GM12874 (cell line): ENCODE measurements around the gene METTL9.

Experiments
- TF ChIP-seq, protein P1 (sequence below): IDR thresholded peaks from 2 replicates; pipeline ENCODE4 v1.5.1; 2011; ENCODE audit warnings: low read depth, mild to moderate bottlenecking, control low read depth, low read length, moderate library complexity; ENCODE audit not compliant: insufficient read depth

Gene METTL9

GRCh38 chr16:21590287-21590686 lies 9.1 kb upstream of the METTL9 start:
- TF ChIP-seq, protein P1, sequence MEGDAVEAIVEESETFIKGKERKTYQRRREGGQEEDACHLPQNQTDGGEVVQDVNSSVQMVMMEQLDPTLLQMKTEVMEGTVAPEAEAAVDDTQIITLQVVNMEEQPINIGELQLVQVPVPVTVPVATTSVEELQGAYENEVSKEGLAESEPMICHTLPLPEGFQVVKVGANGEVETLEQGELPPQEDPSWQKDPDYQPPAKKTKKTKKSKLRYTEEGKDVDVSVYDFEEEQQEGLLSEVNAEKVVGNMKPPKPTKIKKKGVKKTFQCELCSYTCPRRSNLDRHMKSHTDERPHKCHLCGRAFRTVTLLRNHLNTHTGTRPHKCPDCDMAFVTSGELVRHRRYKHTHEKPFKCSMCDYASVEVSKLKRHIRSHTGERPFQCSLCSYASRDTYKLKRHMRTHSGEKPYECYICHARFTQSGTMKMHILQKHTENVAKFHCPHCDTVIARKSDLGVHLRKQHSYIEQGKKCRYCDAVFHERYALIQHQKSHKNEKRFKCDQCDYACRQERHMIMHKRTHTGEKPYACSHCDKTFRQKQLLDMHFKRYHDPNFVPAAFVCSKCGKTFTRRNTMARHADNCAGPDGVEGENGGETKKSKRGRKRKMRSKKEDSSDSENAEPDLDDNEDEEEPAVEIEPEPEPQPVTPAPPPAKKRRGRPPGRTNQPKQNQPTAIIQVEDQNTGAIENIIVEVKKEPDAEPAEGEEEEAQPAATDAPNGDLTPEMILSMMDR = no peak

- TF ChIP-seq, protein P1 = no peak
Observed at GRCh38 chr16:21590796-21591195, 8.6 kb upstream of the METTL9 start.

DNA sequence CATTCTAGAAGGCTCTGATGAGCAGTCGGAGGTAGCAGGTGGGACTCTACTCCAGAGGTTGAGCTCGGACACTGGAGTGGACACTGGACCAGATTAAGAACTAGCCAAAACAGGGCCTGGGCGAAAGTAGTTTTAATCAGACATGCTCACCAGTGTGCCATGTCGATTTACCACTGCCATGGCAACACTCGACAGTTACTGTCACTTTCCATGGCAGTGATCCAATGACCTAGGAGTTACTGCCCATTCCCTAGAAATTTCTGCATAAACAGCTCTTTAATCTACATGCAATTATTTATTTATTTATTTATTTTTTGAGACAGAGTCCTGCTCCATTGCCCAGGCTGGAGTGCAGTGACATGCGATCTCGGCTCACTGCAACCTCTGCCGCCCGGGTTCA lies 7.2 kb upstream of the METTL9 start:
- TF ChIP-seq, protein P1 = no peak

- TF ChIP-seq, protein P1 = no peak
Observed at GRCh38 chr16:21593530-21594289, 5.7 kb upstream of the METTL9 start.

DNA sequence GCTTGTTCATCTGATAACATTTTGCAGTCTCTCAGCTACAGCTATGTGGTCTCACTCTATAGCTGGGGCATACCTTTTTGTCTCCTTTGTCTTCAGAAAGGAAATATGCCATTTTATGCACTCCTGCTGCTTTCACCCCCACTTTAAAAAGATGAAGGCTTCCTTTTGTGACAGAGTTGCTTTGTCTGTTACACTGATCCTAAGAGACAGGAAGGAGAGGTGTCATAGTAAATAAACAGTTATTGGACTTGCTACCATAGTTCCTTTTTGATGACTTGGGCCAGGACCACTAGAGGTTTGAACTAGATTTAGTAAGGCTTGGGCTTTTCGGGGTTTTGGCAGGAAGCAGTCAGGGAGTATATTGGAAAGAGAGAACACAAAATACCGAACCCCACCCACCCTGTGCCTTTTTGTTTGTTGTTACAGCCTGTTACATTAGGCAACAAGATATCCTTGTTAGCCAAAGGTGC lies 1.8 kb upstream of the METTL9 start:
- TF ChIP-seq, protein P1 = no peak

DNA sequence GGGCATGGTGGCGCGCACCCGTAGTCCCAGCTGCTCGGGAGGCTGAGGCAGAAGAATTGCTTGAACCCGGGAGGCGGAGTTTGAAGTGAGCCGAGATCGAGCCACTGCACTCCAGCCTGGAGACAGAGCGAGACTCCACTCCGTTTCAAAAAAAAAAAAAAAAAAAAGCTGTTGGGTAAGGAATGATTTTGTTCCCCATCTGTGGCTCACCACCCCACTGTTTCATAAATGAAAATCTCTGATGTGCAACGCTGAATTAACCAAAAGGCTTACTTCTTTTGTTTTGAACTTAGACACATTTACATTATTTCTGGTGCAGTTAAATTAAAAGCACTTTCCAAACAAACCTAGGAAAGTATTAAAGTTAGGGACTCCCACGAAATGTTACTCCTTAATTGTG lies 1.2 kb upstream of the METTL9 start:
- TF ChIP-seq, protein P1 = no peak

DNA sequence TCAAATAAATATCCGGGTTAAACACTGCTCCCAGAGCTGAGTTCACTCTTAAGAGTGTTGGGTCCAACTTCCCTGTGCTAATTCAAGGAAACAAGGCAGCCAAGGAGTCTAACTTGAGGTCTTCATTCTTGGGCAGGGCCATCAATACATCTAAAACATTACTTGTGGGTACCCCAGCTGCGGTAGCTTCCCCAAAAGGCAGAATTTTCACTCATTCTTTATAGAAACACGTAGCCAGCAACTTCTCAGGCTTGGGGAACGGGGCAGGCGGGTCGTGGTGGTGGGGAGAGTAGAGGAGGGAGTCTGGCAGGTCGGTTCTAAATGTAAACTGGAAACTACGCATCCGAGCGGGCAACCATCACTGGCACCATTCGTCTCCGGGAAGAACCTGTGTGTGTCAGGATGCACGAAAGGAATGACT lies 666 bp upstream of the METTL9 start:
- TF ChIP-seq, protein P1 = no peak
